T-helper 1 cell treated with Interleukin-12 subunit alpha and Interleukin-12 subunit beta and Interleukin-4 antibody, amounts not matched to agents 30 ng/mL and 1 ng/mL, for 36 hours (primary cell): ENCODE measurements around the gene NTNG1. TPM values are rescaled to one million over a fixed set of nuclear protein-coding genes. Genes with fewer than 3 reads are reported as not detected.

ENCODE experiments used
- intact Hi-C: fragments of 100-400 bp; cut with micrococcal nuclease; formaldehyde crosslinking; loops from one replicate; pipeline ENCODE4 v1.15.1; 2024
- total RNA-seq: library from RNA; stranded (reverse); gene quantifications from 2 replicates; pipeline ENCODE4 v1.2.3, GENCODE V29; 2022

NTNG1 gene
- total RNA-seq, 1 donor from 2014 or later: not detected

GRCh38 chr1:107450899-107451664 is 310.2 kb downstream of the NTNG1 start:
- intact Hi-C loops: no loop called here

DNA sequence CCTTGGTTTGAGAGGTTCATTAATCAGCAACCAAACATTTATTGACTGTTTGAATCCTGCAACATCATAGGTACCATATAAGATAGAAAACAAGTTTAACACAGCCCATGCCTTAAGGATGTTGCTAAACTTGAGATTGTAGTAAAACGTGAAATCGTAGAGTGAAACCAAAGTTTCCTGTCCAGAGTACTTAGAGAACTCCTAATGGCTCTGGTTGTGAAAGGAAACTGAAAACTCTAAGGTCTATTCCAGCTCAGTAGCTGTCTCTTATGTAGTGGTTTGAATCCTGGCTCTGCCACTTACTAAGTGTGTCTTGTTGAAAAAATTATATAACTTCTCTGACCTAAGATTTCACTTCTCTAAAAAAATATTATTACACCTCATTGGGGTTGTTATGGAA is 310.9 kb downstream of the NTNG1 start:
- intact Hi-C loops: no loop called here

DNA sequence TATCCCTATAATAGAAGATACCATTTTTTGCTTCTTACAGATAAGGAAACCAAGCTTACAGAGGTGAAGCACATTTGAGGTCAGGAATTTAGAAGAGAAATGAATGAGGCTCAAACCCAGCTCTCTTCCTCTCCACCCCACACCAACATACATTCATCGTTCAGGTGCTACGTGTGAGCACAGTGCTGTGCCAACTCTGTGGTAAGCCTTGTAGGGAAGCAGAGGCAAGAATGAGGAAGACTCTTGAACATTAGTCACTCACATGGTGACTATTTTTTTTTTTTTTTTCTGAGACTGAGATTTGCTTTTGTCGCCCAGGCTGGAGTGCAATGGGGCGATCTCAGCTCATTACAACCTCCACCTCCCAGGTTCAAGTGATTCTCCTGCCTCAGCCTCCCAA is 314.0 kb downstream of the NTNG1 start:
- intact Hi-C loops: no loop called here

DNA sequence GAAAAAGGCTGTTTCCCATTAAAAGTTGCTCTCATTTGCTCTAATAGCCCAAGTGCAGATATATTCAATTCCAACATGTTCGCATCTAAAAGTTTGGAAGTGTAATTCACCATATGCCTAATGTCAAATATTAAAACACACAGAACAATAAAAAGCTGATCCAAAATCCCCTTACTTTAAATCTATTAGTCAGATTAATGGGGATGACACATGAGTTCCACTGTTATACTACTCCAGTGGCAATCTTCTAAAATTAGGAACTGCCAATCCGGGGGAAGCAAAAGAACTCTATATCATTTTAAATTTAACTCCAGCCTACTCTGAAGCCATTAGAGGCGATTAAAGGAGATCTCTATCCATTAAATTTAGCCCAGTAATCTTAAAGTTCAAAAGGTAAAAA is 317.1 kb downstream of the NTNG1 start:
- intact Hi-C loops: no loop called here

GRCh38 chr1:107459204-107459904 is 318.5 kb downstream of the NTNG1 start:
- intact Hi-C loops: no loop called here

GRCh38 chr1:107460035-107460434 is 319.2 kb downstream of the NTNG1 start:
- intact Hi-C loops: no loop called here

DNA sequence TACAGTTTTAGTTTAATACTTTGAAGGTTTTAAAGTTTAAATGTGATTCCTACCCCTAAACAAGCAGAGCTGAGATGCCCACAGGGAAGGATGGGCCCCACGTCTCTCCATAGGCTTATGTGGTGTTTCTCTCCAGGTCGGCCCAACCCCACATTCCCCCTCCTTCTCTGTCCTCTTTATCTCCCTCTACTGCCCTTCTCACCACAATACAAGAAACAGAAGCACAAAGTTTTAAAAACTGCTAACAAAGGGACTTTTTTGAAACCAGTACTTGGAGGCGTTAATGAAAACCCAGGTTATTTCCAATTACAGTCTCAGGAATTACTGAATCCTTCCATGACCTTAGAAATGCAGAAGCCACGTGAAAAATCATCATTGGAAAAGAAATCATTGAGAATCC is 324.0 kb downstream of the NTNG1 start:
- intact Hi-C loops: no loop called here

- intact Hi-C loops: no loop called here
These were observed 326.4 kb downstream of the NTNG1 start for GRCh38 chr1:107467286-107467685.

DNA sequence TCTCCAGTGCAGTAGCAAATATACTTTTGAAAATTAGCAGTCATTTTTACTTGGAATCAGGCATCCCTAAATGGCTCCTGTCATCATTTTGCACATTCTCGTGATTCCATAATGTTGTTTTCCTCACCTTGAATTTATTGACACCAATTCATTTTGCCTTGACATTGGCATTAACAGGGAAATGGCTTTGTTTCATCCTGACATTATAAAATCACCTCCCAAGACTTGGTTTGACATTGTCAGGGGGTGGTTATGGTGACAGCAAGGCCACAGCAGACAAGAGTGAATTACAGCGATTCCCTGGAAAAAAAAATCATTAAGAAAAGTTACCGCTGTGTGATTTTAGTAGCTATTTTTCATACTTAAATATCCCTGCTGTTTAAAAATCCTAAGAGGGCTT is 327.0 kb downstream of the NTNG1 start:
- intact Hi-C loops: no loop called here

DNA sequence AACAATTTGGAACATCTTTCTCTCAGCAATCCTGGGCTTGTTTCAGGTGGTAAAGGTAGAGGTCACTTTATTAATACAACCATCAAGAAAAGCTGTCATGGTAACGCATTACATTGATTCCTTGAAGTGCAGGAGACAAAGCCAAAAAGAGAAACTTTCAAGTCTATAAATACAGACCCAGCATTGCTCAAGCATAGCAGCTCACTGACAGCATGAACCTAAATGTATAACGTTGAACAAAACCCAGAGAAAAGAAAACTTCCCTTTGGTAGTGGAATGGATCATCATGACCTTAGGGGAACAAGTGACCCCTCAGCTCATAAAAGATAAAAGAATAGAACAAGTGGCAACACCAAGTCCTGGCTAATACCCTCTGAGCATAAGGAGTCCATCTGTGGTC is 332.2 kb downstream of the NTNG1 start:
- intact Hi-C loops: no loop called here

- intact Hi-C loops: no loop called here
These were observed 334.2 kb downstream of the NTNG1 start for GRCh38 chr1:107474877-107475612.

GRCh38 chr1:107477233-107477632 is 336.4 kb downstream of the NTNG1 start:
- intact Hi-C loops: no loop called here

GRCh38 chr1:107479865-107480350 is 339.1 kb downstream of the NTNG1 start:
- intact Hi-C loops: no loop called here

- intact Hi-C loops: no loop called here
These were observed 339.9 kb downstream of the NTNG1 start for GRCh38 chr1:107480548-107481415.

GRCh38 chr1:107481756-107482384 is 341.0 kb downstream of the NTNG1 start:
- intact Hi-C loops: no loop called here

- intact Hi-C loops: no loop called here
These were observed 343.1 kb downstream of the NTNG1 start for GRCh38 chr1:107483949-107484348.

GRCh38 chr1:107486349-107486748 is 345.5 kb downstream of the NTNG1 start:
- intact Hi-C loops: no loop called here

- intact Hi-C loops: no loop called here
These were observed 346.7 kb downstream of the NTNG1 start for GRCh38 chr1:107487506-107487905.

GRCh38 chr1:107491582-107491981 is 350.7 kb downstream of the NTNG1 start:
- intact Hi-C loops: no loop called here

DNA sequence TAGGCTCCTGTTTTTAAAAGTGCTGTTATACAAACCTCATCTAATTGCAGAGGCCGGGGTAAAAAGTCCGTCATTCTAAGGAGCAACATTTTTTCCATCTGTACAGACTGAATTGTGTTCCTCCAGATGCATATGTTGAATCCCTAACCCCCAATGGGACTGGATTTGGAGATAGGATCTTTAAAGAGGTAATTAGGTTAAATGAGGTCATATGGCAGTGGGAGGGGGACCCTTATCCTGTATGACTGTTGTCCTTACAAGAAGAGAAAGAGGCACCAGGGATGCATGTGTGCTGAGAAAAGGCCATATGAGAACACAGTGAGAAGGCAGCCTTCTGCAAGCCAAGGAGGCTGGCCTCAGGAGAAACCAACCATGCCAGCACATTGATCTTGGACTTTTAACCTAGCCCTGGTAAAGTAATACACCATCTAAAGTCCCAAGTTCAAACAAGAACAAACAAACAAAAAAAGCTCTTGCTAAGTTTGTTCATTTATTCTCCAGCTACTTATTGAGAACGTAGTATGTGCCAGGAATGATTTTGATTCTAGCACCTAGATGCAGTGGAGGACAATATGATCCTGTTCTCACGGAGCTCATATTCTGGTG is 352.4 kb downstream of the NTNG1 start:
- intact Hi-C loops: no loop called here
